HFFc6 (cell line): ENCODE results near the gene MLPH. TPM values are rescaled to one million over a fixed set of nuclear protein-coding genes. Genes with fewer than 3 reads are reported as not detected.

Experiments used
- DNase-seq: peaks from one replicate; pipeline ENCODE4 v3.0.0-alpha.2; 2018
- H3K27ac Mint-ChIP-seq: 2 replicates; pipeline ENCODE4 v1.8.0; 2020; ENCODE audit warnings: mild to moderate bottlenecking, mixed read lengths
- H3K27me3 Mint-ChIP-seq: 2 replicates; pipeline ENCODE4 v1.8.0; 2021; ENCODE audit warnings: mild to moderate bottlenecking, moderate library complexity, mixed read lengths; ENCODE audit not compliant: insufficient read depth
- H3K36me3 Mint-ChIP-seq: 2 replicates; pipeline ENCODE4 v1.8.0; 2021; ENCODE audit warnings: low read depth, mixed read lengths
- H3K4me1 Mint-ChIP-seq: 2 replicates; pipeline ENCODE4 v1.8.0; 2020; ENCODE audit warnings: low read depth, mixed read lengths
- H3K4me3 Mint-ChIP-seq: 2 replicates; pipeline ENCODE4 v1.8.0; 2020; ENCODE audit warnings: mild to moderate bottlenecking, moderate library complexity, mixed read lengths
- H3K9me3 Mint-ChIP-seq: 2 replicates; pipeline ENCODE4 v1.8.0; 2020; ENCODE audit warnings: mild to moderate bottlenecking, mixed read lengths
- CTCF ChIP-seq: fragments of 200-600 bp; sonication (generic); IDR thresholded peaks from 2 replicates; pipeline ENCODE4 v1.5.0; 2021; ENCODE audit warnings: antibody characterized with exemption, mild to moderate bottlenecking
- microRNA-seq: library from miRNA; unstranded; fragments of <30 nt; microRNA quantifications from one replicate; pipeline ENCODE4, GENCODE V29; 2019
- total RNA-seq, 6 experiments: library from RNA; stranded (reverse); fragmentation: NEBNext Ultra II Directional; extraction: Animal tissue kit (Norgen Biotek cat#: 25700); gene quantifications; 2 replicates in 1 of 6; 3 replicates in 5 of 6; pipeline ENCODE4 v1.2.3, GENCODE V29; 2021

Gene MLPH
- total RNA-seq, 6 experiments from 2014 or later, result 32.0 to 44.1 (median 41.0) TPM

- no peak for DNase-seq
- peaks cover 33% of the 10 kb centered on the region for H3K4me1 Mint-ChIP-seq
- no peak for TF ChIP-seq CTCF
- H3K9me3 Mint-ChIP-seq, result no peaks in the 10 kb centered on the region
- peak overlapping the region; percentile 88; the same call in 1 of the 2 replicates for H3K27ac Mint-ChIP-seq
- H3K4me3 Mint-ChIP-seq, result no peak overlapping the region
- H3K36me3 Mint-ChIP-seq, result no peaks in the 10 kb centered on the region
- H3K27me3 Mint-ChIP-seq, result peaks cover 3% of the 10 kb centered on the region
These were observed 117.3 kb downstream of the MLPH start for GRCh38 chr2:237604391-237604790.

Small RNA genes lying within 50 kb of the gene (microRNA-seq; reads per million reads assigned to microRNA genes)
- not detected for gene MIR6811

Other genes with a start within 250 kb of the MLPH start
- 100 to 1,000 TPM; 409 to 759 (median 458) TPM for gene COL6A3, start 73.1 kb upstream of the MLPH start, total RNA-seq
- gene PRLH, start 79.3 kb downstream of the MLPH start, total RNA-seq, result not detected
- gene RAB17, start 103.5 kb downstream of the MLPH start, total RNA-seq, result under 1 TPM in 4 of 6 experiments, not detected in 2; 0.13 to 0.36 (median 0.25) TPM
- gene LRRFIP1, start 140.3 kb downstream of the MLPH start, total RNA-seq, result 100 to 1,000 TPM in 4 of 6 experiments, 10 to 100 TPM in 2; 90.6 to 107 (median 102) TPM